KBM-7 (cell line): ENCODE results near the gene TOMM40L.

Experiments
- DNase-seq: peaks from one replicate; pipeline ENCODE4 v3.0.0-alpha.2; 2015
- in situ Hi-C: fragments of 300-500 bp; cut with MboI; formaldehyde crosslinking; loops from 2 replicates; pipeline ENCODE4 v1.14.3; 2020; ENCODE audit warnings: low sequenced_read_pairs, low pct_unique_long_range_greater_than_20kb, mixed read lengths

Gene TOMM40L

DNA sequence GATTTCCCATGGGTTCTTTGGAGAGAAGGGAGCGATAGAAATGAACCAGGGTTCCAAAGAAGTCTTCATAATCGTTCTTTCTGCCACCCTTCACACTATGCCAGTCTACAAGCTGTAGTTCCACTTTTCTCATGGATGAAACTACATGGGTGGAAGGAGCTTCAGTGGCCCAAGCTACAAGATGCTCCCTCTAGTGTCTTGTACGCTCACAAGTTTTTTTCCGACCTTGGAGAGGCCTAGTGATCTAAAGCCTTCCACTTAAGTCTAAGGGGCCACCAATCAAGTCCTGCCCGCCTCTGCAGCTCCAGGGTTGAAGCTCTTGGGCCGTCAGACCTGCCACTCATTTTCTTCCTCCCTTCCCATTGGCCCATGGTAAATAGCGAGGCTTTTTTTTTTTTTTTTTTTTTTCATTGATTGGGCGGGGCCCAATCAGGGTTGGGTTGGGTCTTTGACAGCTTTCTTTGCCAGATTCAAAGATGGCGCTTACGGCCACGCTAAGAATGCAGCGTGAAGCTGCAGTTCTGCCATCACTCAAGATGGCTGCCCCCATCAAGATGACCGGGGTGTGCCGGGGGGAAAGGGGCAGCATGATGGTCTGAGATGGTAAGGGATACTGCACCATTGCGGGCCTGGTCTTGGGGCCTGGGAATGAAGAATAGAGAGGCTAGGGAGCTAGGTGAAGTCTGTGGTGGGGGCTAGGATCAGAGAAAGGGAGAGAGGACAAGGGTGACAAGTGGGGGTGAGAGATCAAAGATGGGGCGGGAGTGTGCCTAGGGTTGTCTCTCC, at the start of gene TOMM40L:
TOMM40L (plus strand) TSS at position 527 of the 786 bp plus-strand sequence. CDS start 430 bp downstream, outside the sequence.
- peak; percentile 100 for DNase-seq
- in situ Hi-C loops, result no loop called here

- in situ Hi-C loops, result loop anchor here (25.0 kb wide), 1 partner anchor 211 kb away; no protein-coding TSS in a partner anchor
- no peak for DNase-seq
Observed at GRCh38 chr1:161176468-161177111, 49.3 kb upstream of the TOMM40L start.

DNA sequence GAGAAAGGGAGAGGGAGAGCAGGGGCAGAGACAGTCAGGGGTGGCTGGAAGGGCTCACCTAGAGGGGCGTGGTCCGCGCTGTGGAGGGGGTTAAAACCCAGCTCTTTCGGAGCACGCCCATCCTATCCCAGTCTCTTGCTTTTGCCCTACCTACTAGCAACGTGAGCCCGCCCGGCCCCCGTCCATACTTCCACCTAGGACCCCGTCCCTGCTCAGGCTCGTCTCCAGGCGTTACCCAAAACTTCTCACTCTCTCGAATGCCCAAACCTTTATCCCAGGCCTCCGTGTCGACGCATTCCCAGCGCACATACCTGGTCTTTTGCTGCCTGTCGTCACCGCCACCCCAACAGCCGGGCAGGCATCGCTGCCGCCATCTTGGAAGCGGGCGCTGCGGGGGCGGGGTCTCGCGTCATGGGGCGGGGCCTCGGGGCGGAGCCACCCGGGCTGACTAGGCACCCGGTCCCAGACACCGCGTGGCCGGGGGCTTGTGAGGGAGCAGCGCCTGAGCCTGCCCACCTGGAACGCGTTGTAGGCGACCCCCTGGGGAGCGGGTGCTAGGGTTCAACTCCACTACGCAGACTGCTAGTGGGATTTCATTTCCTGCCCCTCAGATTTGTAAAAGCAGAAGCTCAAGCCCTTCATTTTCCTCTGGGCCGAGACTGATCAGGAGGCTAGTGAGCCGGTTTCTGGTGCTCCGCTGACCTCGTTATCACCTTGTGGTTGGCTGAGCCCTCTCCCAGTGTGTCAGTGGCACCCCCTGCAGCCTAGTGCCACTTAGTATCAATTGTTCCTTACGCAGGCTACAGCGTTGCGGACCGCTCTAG, 48.5 kb upstream of the TOMM40L start, which contains the start of gene B4GALT3:
B4GALT3 (minus strand) TSS at position 396 of the 824 bp plus-strand sequence. CDS start 1,447 bp downstream, outside the sequence.
- peak; percentile 86 for DNase-seq
- in situ Hi-C loops, result loop anchor here (25.0 kb wide), 1 partner anchor 210 kb away; no protein-coding TSS in a partner anchor

- DNase-seq, result no peak
- in situ Hi-C loops, result loop anchor here (25.0 kb wide), 1 partner anchor 209 kb away; no protein-coding TSS in a partner anchor
Observed at GRCh38 chr1:161177936-161178244, 48.0 kb upstream of the TOMM40L start.

- in situ Hi-C loops, result loop anchor here (25.0 kb wide), 1 partner anchor 208 kb away; no protein-coding TSS in a partner anchor
- DNase-seq, result no peak
Observed at GRCh38 chr1:161179698-161180097, 46.2 kb upstream of the TOMM40L start.

DNA sequence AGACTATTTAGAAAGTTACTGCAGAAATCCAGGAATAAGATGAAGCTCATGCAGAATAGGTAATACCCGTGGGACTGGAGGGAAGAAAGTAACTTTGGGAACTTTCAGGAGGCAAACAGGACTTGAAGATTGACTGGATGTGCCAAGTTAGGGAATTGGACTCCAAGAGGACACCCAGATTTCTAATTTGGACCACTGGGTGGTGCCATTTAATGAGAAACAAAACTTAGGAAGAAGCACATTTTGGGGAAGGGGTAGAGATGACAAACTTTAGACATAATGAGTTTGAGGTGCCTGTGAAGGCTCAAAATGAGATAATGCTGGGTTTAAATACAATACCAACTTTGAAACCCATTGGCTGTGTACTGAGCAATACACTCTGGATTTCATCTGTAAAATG, 45.2 kb upstream of the TOMM40L start:
- peak; percentile 58 for DNase-seq
- in situ Hi-C loops, result loop anchor here (25.0 kb wide), 1 partner anchor 207 kb away; no protein-coding TSS in a partner anchor

DNA sequence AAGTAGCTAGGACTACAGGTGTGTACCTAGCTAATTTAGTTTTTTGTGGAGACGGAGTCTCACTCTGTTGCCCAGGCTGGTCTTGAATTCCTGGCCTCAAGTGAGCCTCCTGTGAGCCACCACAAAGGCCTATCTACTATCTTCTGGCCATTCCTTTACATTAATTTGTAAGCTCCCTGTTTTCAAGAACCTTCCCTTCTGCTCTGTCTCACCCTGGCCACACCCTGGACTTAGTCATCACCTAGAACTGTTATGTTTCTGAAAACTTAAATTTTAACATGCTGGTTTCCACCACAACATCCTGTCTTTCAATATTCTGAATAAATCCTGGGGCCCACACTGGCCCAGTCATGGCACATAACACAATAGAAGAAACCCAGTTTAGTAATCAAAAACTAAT, 43.6 kb upstream of the TOMM40L start:
- in situ Hi-C loops, result loop anchor here (25.0 kb wide), 1 partner anchor 205 kb away; no protein-coding TSS in a partner anchor
- no peak for DNase-seq

GRCh38 chr1:161185282-161185682, 40.6 kb upstream of the TOMM40L start:
- peak; percentile 98 for DNase-seq

GRCh38 chr1:161185732-161186311, 40.0 kb upstream of the TOMM40L start:
- DNase-seq, result peak; percentile 87
- in situ Hi-C loops, result loop anchor here (25.0 kb wide), 1 partner anchor 201 kb away; no protein-coding TSS in a partner anchor

More at GRCh38 chr1:161185282-161185682, 40.6 kb upstream of the TOMM40L start:
- in situ Hi-C loops, result loop anchor here (25.0 kb wide), 1 partner anchor 202 kb away; no protein-coding TSS in a partner anchor

GRCh38 chr1:161187311-161187710, 38.5 kb upstream of the TOMM40L start:
- in situ Hi-C loops, result loop anchor here (25.0 kb wide), 1 partner anchor 200 kb away; no protein-coding TSS in a partner anchor

GRCh38 chr1:161188381-161188780, 37.5 kb upstream of the TOMM40L start:
- in situ Hi-C loops, result loop anchor here (25.0 kb wide), 1 partner anchor 199 kb away; no protein-coding TSS in a partner anchor
- DNase-seq, result no peak

More at GRCh38 chr1:161187311-161187710, 38.5 kb upstream of the TOMM40L start:
- no peak for DNase-seq

- in situ Hi-C loops, result loop anchor here (25.0 kb wide), 1 partner anchor 198 kb away; no protein-coding TSS in a partner anchor
- DNase-seq, result no peak
Observed at GRCh38 chr1:161189036-161189435, 36.8 kb upstream of the TOMM40L start.

DNA sequence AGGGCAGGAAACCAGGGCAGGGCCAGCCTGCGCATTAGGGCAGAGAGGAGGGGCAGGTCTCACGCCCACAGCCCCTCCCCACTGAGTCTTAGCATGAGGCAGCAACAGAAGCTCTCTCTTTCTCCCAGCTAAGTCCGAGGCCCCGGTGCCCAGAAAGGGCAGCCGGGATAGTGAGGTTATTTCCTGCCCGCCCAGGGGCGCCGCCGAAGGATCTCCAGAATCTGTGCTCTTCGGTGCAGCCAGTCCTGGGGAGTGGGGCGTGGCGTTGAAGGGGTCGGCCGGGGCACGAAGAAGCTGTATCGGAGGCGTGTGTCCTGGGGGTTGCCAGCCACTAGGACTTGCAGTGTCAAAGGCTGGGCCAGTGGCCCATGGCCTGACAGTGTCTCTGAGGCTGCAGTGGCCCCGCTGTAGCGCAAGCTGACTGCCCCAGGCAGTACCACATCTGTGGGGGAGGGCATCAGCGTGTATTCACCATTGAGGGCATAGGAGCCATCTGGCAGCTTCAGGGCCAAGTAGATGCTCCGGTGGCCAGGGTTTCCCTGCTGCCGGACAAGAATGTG, 34.8 kb upstream of the TOMM40L start:
- DNase-seq, result no peak
- in situ Hi-C loops, result loop anchor here (25.0 kb wide), 1 partner anchor 196 kb away; no protein-coding TSS in a partner anchor

GRCh38 chr1:161191971-161192370, 33.9 kb upstream of the TOMM40L start:
- in situ Hi-C loops, result loop anchor here (25.0 kb wide), 1 partner anchor 195 kb away; no protein-coding TSS in a partner anchor
- no peak for DNase-seq

GRCh38 chr1:161192476-161193465, 33.1 kb upstream of the TOMM40L start:
- in situ Hi-C loops, result loop anchor here (25.0 kb wide), 1 partner anchor 195 kb away; no protein-coding TSS in a partner anchor
- peak; percentile 86 for DNase-seq

DNA sequence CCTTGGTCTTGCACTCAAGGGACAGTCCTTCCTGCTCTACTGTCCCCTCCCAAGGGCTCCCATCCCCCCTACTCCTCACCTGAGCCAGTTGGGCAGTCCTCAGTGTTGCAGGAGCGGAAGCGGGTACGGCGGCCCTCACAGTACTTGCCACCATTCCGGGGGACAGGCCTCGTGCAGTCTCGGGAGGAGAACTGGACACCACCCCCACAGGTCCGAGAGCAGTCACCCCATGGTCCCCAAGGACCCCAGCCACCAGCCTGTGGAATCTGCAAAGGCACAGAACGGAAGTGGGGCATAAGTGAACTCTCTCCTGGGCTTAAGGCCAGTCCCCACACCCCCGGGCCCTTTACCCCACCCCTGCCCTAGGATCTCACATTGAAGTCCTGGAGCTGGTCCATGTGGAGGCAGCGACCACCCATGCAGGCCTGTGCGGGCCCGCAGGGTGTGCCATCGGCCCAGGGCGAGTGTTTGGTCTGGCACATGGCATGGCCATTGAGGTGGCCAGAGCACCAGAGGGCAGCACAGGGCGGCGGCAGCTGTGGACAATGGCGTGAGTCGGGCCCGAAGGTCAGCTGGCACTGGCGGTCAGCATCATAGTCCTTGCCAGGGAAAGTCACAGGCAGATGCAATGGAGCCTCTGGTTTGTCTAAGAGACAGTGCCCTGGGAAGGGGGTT, 32.2 kb upstream of the TOMM40L start:
- in situ Hi-C loops, result loop anchor here (25.0 kb wide), 1 partner anchor 194 kb away; no protein-coding TSS in a partner anchor
- DNase-seq, result no peak
